OCI-LY1 (cell line): Measurements from ENCODE around the gene ADGRB2.
"Not testable (repeated sequence)": the region's sequence is repeated elsewhere in the genome, so short reads cannot be mapped to it uniquely, and the experiment has no call there.

Experiments
- H2AFZ ChIP-seq: fragments of 200-600 bp; sonication (generic), shearing (Covaris generic); 2 replicates; pipeline ENCODE4 v1.6.0; 2014; ENCODE audit warnings: antibody characterized with exemption, mild to moderate bottlenecking, low read length
- H3F3A ChIP-seq: fragments of 200-600 bp; sonication (generic), shearing (Covaris generic); 2 replicates; pipeline ENCODE4 v1.6.0; 2014; ENCODE audit warnings: mild to moderate bottlenecking, antibody characterized with exemption, low read length, moderate library complexity; ENCODE audit not compliant: insufficient read depth
- H3K27ac ChIP-seq: fragments of 200-600 bp; sonication (generic); 2 replicates; pipeline ENCODE4 v1.5.1; 2014; ENCODE audit warnings: low read length, mixed run types, mild to moderate bottlenecking, low read depth; ENCODE audit not compliant: poor library complexity, severe bottlenecking
- H3K27me3 ChIP-seq: fragments of 200-600 bp; sonication (generic); 2 replicates; pipeline ENCODE4 v1.6.0; 2014; ENCODE audit warnings: antibody characterized with exemption, mild to moderate bottlenecking, low read length, moderate library complexity; ENCODE audit not compliant: insufficient read depth
- H3K36me3 ChIP-seq: fragments of 200-600 bp; sonication (generic); 2 replicates; pipeline ENCODE4 v1.6.1; 2014; ENCODE audit warnings: mild to moderate bottlenecking, antibody characterized with exemption, low read length, moderate library complexity, mixed read lengths; ENCODE audit not compliant: insufficient read depth
- H3K4me1 ChIP-seq: fragments of 200-600 bp; sonication (generic); 2 replicates; pipeline ENCODE4 v1.5.1; 2014; ENCODE audit warnings: mild to moderate bottlenecking, low read length, moderate library complexity; ENCODE audit not compliant: insufficient read depth, severe bottlenecking
- H3K4me2 ChIP-seq: fragments of 200-600 bp; sonication (generic), shearing (Covaris generic); 2 replicates; pipeline ENCODE4 v1.6.1; 2014; ENCODE audit warnings: low read length
- H3K4me3 ChIP-seq: fragments of 200-600 bp; sonication (generic); 2 replicates; pipeline ENCODE4 v1.5.1; 2014; ENCODE audit warnings: low read length, low read depth, mild to moderate bottlenecking, mixed read lengths; ENCODE audit not compliant: poor library complexity, severe bottlenecking
- H3K79me2 ChIP-seq: fragments of 200-600 bp; shearing (Covaris generic); 2 replicates; pipeline ENCODE4 v1.6.1; 2016; ENCODE audit warnings: mixed run types, low read length, mixed read lengths; ENCODE audit not compliant: insufficient read depth
- H3K9ac ChIP-seq: fragments of 200-600 bp; sonication (generic), shearing (Covaris generic); 2 replicates; pipeline ENCODE4 v1.6.1; 2014; ENCODE audit warnings: mild to moderate bottlenecking, low read length, mixed read lengths
- H3K9me2 ChIP-seq: fragments of 200-600 bp; sonication (generic), shearing (Covaris generic); 2 replicates; pipeline ENCODE4 v1.6.1; 2014; ENCODE audit warnings: low read depth, mild to moderate bottlenecking, low read length, mixed read lengths
- H3K9me3 ChIP-seq: fragments of 200-600 bp; shearing (Covaris generic); 2 replicates; pipeline ENCODE4 v1.6.1; 2014; ENCODE audit warnings: low read length, mixed read lengths
- H4K20me1 ChIP-seq: fragments of 200-600 bp; sonication (generic), shearing (Covaris generic); 2 replicates; pipeline ENCODE4 v1.6.0; 2016; ENCODE audit warnings: mild to moderate bottlenecking, low read length; ENCODE audit not compliant: insufficient read depth
- EZH2 ChIP-seq: fragments of 200-600 bp; sonication (generic), shearing (Covaris generic); IDR thresholded peaks from 2 replicates; pipeline ENCODE4 v1.8.0; 2017; ENCODE audit warnings: borderline replicate concordance, mixed run types, mild to moderate bottlenecking, antibody characterized with exemption, low read length, moderate library complexity, mixed read lengths
- TF ChIP-seq, protein P1 (sequence below): fragments of 200-600 bp; sonication (generic), shearing (Covaris generic); IDR thresholded peaks from 2 replicates; pipeline ENCODE4 v1.5.1; 2017; ENCODE audit warnings: mild to moderate bottlenecking, antibody characterized with exemption, low read length, moderate library complexity, mixed read lengths

The ADGRB2 gene

GRCh38 chr1:31708324-31708723, 55.8 kb downstream of the ADGRB2 start:
- Histone ChIP-seq H4K20me1 (no peaks in the 10 kb centered on the region), H3K36me3 (no peaks in the 10 kb centered on the region), H3K4me2 (no peak overlapping the region), H2AFZ (no peak overlapping the region), H3K9me3 (no peaks in the 10 kb centered on the region), H3K4me3 (no peak overlapping the region), H3K27me3 (peaks cover 14% of the 10 kb centered on the region; the same call in 1 of the 2 replicates), H3K9me2 (no peaks in the 10 kb centered on the region), H3K9ac (no peak overlapping the region), H3K79me2 (no peaks in the 10 kb centered on the region), H3F3A (no peaks in the 10 kb centered on the region), H3K27ac (no peak overlapping the region), H3K4me1 (no peaks in the 10 kb centered on the region)
- TF ChIP-seq EZH2, result no peak
- TF ChIP-seq, protein P1, sequence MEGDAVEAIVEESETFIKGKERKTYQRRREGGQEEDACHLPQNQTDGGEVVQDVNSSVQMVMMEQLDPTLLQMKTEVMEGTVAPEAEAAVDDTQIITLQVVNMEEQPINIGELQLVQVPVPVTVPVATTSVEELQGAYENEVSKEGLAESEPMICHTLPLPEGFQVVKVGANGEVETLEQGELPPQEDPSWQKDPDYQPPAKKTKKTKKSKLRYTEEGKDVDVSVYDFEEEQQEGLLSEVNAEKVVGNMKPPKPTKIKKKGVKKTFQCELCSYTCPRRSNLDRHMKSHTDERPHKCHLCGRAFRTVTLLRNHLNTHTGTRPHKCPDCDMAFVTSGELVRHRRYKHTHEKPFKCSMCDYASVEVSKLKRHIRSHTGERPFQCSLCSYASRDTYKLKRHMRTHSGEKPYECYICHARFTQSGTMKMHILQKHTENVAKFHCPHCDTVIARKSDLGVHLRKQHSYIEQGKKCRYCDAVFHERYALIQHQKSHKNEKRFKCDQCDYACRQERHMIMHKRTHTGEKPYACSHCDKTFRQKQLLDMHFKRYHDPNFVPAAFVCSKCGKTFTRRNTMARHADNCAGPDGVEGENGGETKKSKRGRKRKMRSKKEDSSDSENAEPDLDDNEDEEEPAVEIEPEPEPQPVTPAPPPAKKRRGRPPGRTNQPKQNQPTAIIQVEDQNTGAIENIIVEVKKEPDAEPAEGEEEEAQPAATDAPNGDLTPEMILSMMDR, result no peak

GRCh38 chr1:31707711-31708110, 56.4 kb downstream of the ADGRB2 start:
- no peak overlapping the region for H3K27ac ChIP-seq
- no peaks in the 10 kb centered on the region for H3K9me2 ChIP-seq
- H3F3A ChIP-seq, result no peaks in the 10 kb centered on the region
- H2AFZ ChIP-seq, result no peak overlapping the region
- no peak for TF ChIP-seq EZH2
- TF ChIP-seq, protein P1, result no peak
- no peaks in the 10 kb centered on the region for H3K4me1 ChIP-seq
- H3K79me2 ChIP-seq, result no peaks in the 10 kb centered on the region
- no peak overlapping the region for H3K9ac ChIP-seq
- H3K4me3 ChIP-seq, result no peak overlapping the region
- peaks cover 14% of the 10 kb centered on the region; the same call in 1 of the 2 replicates for H3K27me3 ChIP-seq
- no peaks in the 10 kb centered on the region for H3K9me3 ChIP-seq
- H4K20me1 ChIP-seq, result no peaks in the 10 kb centered on the region
- H3K36me3 ChIP-seq, result no peaks in the 10 kb centered on the region
- H3K4me2 ChIP-seq, result no peak overlapping the region

- H3K36me3 ChIP-seq, H3F3A ChIP-seq, H4K20me1 ChIP-seq, H2AFZ ChIP-seq, H3K4me1 ChIP-seq, H3K4me3 ChIP-seq, H3K9me3 ChIP-seq, H3K79me2 ChIP-seq, H3K4me2 ChIP-seq, H3K9ac ChIP-seq, H3K27ac ChIP-seq, H3K9me2 ChIP-seq: not testable (repeated sequence)
- peaks cover 14% of the 10 kb centered on the region; the same call in 1 of the 2 replicates for H3K27me3 ChIP-seq
These were observed 57.0 kb downstream of the ADGRB2 start for GRCh38 chr1:31707059-31707600.

- no peaks in the 10 kb centered on the region for H3K9me3 ChIP-seq
- no peak overlapping the region for H2AFZ ChIP-seq
- H3K36me3 ChIP-seq, result no peaks in the 10 kb centered on the region
- H3K27me3 ChIP-seq, result peaks cover 14% of the 10 kb centered on the region; the same call in 1 of the 2 replicates
- H3K27ac ChIP-seq, result no peak overlapping the region
- TF ChIP-seq, protein P1, result no peak
- no peak for TF ChIP-seq EZH2
- H4K20me1 ChIP-seq, result no peaks in the 10 kb centered on the region
- H3K79me2 ChIP-seq, result no peaks in the 10 kb centered on the region
- no peaks in the 10 kb centered on the region for H3K4me1 ChIP-seq
- no peak overlapping the region for H3K9ac ChIP-seq
- no peak overlapping the region for H3K4me2 ChIP-seq
- no peaks in the 10 kb centered on the region for H3F3A ChIP-seq
- no peak overlapping the region for H3K4me3 ChIP-seq
- H3K9me2 ChIP-seq, result no peaks in the 10 kb centered on the region
These were observed 57.6 kb downstream of the ADGRB2 start for GRCh38 chr1:31706384-31707058.
